GM18505 (cell line): ENCODE measurements around the gene IGF2R.

Experiments used
- ATAC-seq: cut with Tn5 transposase; IDR thresholded peaks from one replicate; pipeline ENCODE4 v1.9.1; 2021; ENCODE audit not compliant: unreplicated experiment
- POLR2A ChIP-seq: IDR thresholded peaks from 4 replicates; pipeline ENCODE4 v1.6.1; 2011; ENCODE audit warnings: borderline replicate concordance; ENCODE audit not compliant: insufficient read depth, insufficient read length; ENCODE audit errors: extremely low read depth

Gene IGF2R

GRCh38 chr6:160069459-160069858 lies 100.6 kb downstream of the IGF2R start:
- peak; percentile 24 for ATAC-seq
- no peak for TF ChIP-seq POLR2A

GRCh38 chr6:160070427-160070826 lies 101.5 kb downstream of the IGF2R start:
- peak; percentile 35 for ATAC-seq
- TF ChIP-seq POLR2A = no peak

- no peak for ATAC-seq
- TF ChIP-seq POLR2A = no peak
These were observed 101.9 kb downstream of the IGF2R start for GRCh38 chr6:160070831-160071230.

- ATAC-seq = no peak
- TF ChIP-seq POLR2A = no peak
These were observed 103.2 kb downstream of the IGF2R start for GRCh38 chr6:160071805-160072690.

- TF ChIP-seq POLR2A = no peak
- no peak for ATAC-seq
These were observed 104.4 kb downstream of the IGF2R start for GRCh38 chr6:160073272-160073671.

GRCh38 chr6:160076009-160076408 lies 107.1 kb downstream of the IGF2R start:
- no peak for ATAC-seq
- no peak for TF ChIP-seq POLR2A

GRCh38 chr6:160077024-160077423 lies 108.1 kb downstream of the IGF2R start:
- TF ChIP-seq POLR2A = no peak
- no peak for ATAC-seq

- ATAC-seq = no peak
- no peak for TF ChIP-seq POLR2A
These were observed 108.6 kb downstream of the IGF2R start for GRCh38 chr6:160077526-160077925.

- ATAC-seq = no peak
- no peak for TF ChIP-seq POLR2A
These were observed 110.2 kb downstream of the IGF2R start for GRCh38 chr6:160078883-160079685.

- TF ChIP-seq POLR2A = no peak
- ATAC-seq = no peak
These were observed 110.8 kb downstream of the IGF2R start for GRCh38 chr6:160079686-160080043.

- TF ChIP-seq POLR2A = no peak
- ATAC-seq = no peak
These were observed 111.2 kb downstream of the IGF2R start for GRCh38 chr6:160080097-160080496.

GRCh38 chr6:160081398-160081797 lies 112.5 kb downstream of the IGF2R start:
- ATAC-seq = no peak
- no peak for TF ChIP-seq POLR2A

- no peak for ATAC-seq
- TF ChIP-seq POLR2A = no peak
These were observed 113.7 kb downstream of the IGF2R start for GRCh38 chr6:160082627-160083026.
